ENCODE data around the gene IL6R. TPM values are rescaled to one million over a fixed set of nuclear protein-coding genes. Genes with fewer than 3 reads are reported as not detected.

Gene IL6R
- total RNA-seq, 1 experiment from 2014 or later = 12.2 TPM

DNA sequence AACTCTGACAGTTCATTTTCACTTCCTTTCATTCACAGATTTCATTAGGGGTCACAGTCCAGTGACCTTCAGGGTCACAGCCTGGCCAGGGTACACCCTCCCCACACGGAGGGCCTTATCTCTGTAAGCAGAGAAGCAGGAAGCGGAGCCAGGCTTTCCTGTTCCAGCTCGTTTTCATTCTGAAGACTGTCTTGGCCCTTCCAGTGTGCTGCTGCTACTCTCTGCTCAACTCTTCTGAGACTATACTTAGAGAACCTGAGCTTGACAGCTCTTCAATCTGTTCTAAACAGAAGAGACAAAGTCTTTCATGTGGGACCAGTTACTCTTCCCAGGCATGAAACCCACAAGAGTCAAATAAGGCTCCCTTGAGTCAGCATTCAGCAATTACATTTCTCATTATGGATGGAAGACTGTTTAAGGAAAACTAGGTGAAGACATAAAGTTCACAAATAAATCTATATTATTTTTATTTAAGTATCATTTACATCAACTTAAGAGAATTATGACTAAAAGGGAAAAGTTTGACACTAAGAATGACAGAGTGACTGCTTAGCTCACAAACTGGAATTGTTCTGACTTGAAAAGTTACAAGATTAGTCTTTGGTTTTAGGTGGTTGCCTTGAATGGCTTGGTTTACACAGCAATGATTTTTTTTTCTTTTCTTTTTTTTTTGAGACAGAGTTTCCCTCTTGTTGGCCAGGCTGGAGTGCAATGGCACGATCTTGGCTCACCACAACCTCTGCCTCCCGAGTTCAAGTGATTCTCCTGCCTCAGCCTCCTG, 92.1 kb downstream of the IL6R start:
- Histone ChIP-seq H3K27ac (ENCODE audit: low read length) (no peak overlapping the region), H3K4me1 (ENCODE audit: control insufficient read depth, insufficient read depth, low read length) (no peaks in the 10 kb centered on the region), H3K27me3 (ENCODE audit: control insufficient read depth, insufficient read depth, low read length) (peaks cover 31% of the 10 kb centered on the region), H3K36me3 (ENCODE audit: control insufficient read depth, insufficient read depth, low read length) (no peaks in the 10 kb centered on the region), H3K4me3 (ENCODE audit: low read depth in 2 of 2, low read length in 2 of 2) (no peak overlapping the region), H3K9me3 (ENCODE audit: control insufficient read depth, insufficient read depth, low read depth, low read length) (no peaks in the 10 kb centered on the region)
- DNase-seq (ENCODE audit: low read depth, low spot score) (no peak), ATAC-seq (no peak)
- intact Hi-C loops (cut with micrococcal nuclease; ENCODE audit: unreplicated experiment) = no loop called here
- POLR2A ChIA-PET = no interaction called here
- TF ChIP-seq, protein P1, sequence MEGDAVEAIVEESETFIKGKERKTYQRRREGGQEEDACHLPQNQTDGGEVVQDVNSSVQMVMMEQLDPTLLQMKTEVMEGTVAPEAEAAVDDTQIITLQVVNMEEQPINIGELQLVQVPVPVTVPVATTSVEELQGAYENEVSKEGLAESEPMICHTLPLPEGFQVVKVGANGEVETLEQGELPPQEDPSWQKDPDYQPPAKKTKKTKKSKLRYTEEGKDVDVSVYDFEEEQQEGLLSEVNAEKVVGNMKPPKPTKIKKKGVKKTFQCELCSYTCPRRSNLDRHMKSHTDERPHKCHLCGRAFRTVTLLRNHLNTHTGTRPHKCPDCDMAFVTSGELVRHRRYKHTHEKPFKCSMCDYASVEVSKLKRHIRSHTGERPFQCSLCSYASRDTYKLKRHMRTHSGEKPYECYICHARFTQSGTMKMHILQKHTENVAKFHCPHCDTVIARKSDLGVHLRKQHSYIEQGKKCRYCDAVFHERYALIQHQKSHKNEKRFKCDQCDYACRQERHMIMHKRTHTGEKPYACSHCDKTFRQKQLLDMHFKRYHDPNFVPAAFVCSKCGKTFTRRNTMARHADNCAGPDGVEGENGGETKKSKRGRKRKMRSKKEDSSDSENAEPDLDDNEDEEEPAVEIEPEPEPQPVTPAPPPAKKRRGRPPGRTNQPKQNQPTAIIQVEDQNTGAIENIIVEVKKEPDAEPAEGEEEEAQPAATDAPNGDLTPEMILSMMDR (IDR thresholded peaks at IDR 0.05) = no peak
- CTCF ChIA-PET = no interaction called here
- BruUV-seq (replicated peaks) = no TSS peak
- in situ Hi-C loops (cut with HindIII; ENCODE audit: low pct_unique_long_range_greater_than_20kb, low sequenced_read_pairs) = no loop called here

DNA sequence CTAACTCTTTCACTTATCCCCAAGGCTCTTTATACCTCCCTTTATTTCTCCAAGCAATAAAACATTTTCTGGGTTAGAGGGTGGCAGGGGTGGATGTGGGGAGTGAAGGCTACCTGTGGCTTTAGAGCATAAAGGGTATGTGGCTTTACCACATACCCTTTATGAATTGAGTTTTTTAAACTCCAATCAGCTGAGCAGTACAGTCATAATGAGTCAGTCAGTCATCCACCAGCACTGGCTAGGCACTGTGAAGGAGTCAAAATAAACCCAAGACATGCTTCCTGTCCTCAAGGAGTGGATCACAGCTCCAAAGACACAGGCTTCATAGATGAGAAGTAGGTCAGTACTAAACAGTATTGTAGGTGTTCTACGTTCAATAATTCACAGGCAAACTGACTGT, 94.3 kb downstream of the IL6R start:
- in situ Hi-C loops (cut with HindIII; ENCODE audit: low pct_unique_long_range_greater_than_20kb, low sequenced_read_pairs) (no loop called here), intact Hi-C loops (cut with micrococcal nuclease; ENCODE audit: unreplicated experiment) (no loop called here)
- no peaks in the 10 kb centered on the region for H3K36me3 ChIP-seq (ENCODE audit: control insufficient read depth, insufficient read depth, low read length)
- DNase-seq (ENCODE audit: low read depth, low spot score) = no peak
- no peak overlapping the region for H3K4me3 ChIP-seq (ENCODE audit: low read depth in 2 of 2, low read length in 2 of 2)
- CTCF ChIA-PET = no interaction called here
- no peaks in the 10 kb centered on the region for H3K4me1 ChIP-seq (ENCODE audit: control insufficient read depth, insufficient read depth, low read length)
- no peak for TF ChIP-seq TCF7L2 (IDR thresholded peaks at IDR 0.05; ENCODE audit: low read depth, low read length)
- no peak for TF ChIP-seq POLR2AphosphoS5 (IDR thresholded peaks at IDR 0.05; ENCODE audit: low read depth, low read length)
- TF ChIP-seq, protein P2, sequence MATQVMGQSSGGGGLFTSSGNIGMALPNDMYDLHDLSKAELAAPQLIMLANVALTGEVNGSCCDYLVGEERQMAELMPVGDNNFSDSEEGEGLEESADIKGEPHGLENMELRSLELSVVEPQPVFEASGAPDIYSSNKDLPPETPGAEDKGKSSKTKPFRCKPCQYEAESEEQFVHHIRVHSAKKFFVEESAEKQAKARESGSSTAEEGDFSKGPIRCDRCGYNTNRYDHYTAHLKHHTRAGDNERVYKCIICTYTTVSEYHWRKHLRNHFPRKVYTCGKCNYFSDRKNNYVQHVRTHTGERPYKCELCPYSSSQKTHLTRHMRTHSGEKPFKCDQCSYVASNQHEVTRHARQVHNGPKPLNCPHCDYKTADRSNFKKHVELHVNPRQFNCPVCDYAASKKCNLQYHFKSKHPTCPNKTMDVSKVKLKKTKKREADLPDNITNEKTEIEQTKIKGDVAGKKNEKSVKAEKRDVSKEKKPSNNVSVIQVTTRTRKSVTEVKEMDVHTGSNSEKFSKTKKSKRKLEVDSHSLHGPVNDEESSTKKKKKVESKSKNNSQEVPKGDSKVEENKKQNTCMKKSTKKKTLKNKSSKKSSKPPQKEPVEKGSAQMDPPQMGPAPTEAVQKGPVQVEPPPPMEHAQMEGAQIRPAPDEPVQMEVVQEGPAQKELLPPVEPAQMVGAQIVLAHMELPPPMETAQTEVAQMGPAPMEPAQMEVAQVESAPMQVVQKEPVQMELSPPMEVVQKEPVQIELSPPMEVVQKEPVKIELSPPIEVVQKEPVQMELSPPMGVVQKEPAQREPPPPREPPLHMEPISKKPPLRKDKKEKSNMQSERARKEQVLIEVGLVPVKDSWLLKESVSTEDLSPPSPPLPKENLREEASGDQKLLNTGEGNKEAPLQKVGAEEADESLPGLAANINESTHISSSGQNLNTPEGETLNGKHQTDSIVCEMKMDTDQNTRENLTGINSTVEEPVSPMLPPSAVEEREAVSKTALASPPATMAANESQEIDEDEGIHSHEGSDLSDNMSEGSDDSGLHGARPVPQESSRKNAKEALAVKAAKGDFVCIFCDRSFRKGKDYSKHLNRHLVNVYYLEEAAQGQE (IDR thresholded peaks at IDR 0.05; ENCODE audit: insufficient read depth in 1 of 2, low read depth in 2 of 2, low read length in 1 of 2) = no peak
- no peak for TF ChIP-seq SIN3A (IDR thresholded peaks at IDR 0.05; ENCODE audit: borderline replicate concordance, insufficient read depth, low read depth, low read length)
- TF ChIP-seq, protein P1 (IDR thresholded peaks at IDR 0.05) = no peak
- no peak for ATAC-seq
- no TSS peak for BruUV-seq (replicated peaks)
- H3K27ac ChIP-seq (ENCODE audit: low read length) = no peak overlapping the region
- H3K27me3 ChIP-seq (ENCODE audit: control insufficient read depth, insufficient read depth, low read length) = peaks cover 28% of the 10 kb centered on the region
- H3K9me3 ChIP-seq (ENCODE audit: control insufficient read depth, insufficient read depth, low read depth, low read length) = no peaks in the 10 kb centered on the region
- POLR2A ChIA-PET = no interaction called here

All from Panc1 (cell line).